Measurements from ENCODE around the gene CD200.
"Not testable (repeated sequence)": the region's sequence is repeated elsewhere in the genome, so short reads cannot be mapped to it uniquely, and the experiment has no call there.

CD200 gene

GRCh38 chr3:112376241-112376911 lies 43.4 kb downstream of the CD200 start:
- H2AFZ ChIP-seq (ENCODE audit: low read depth, low read length), result no peak overlapping the region
- H3K36me3 ChIP-seq (ENCODE audit: insufficient read depth, low read length), result no peaks in the 10 kb centered on the region
- no peaks in the 10 kb centered on the region for H3K27me3 ChIP-seq (ENCODE audit: insufficient read depth, low read length)
- H3K9me3 ChIP-seq (ENCODE audit: low read length), result no peaks in the 10 kb centered on the region
- no peaks in the 10 kb centered on the region for H3K4me1 ChIP-seq (ENCODE audit: insufficient read depth, low read length)
- no peak overlapping the region for H3K4me3 ChIP-seq (ENCODE audit: low read length)

- no peak overlapping the region for H3K4me3 ChIP-seq (ENCODE audit: low read length)
- no peaks in the 10 kb centered on the region for H3K27me3 ChIP-seq (ENCODE audit: insufficient read depth, low read length)
- H3K4me1 ChIP-seq (ENCODE audit: insufficient read depth, low read length), result no peaks in the 10 kb centered on the region
- H2AFZ ChIP-seq (ENCODE audit: low read depth, low read length), result no peak overlapping the region
- H3K36me3 ChIP-seq (ENCODE audit: insufficient read depth, low read length), result no peaks in the 10 kb centered on the region
- H3K9me3 ChIP-seq (ENCODE audit: low read length), result no peaks in the 10 kb centered on the region
Observed at GRCh38 chr3:112376992-112377391, 44.0 kb downstream of the CD200 start.

GRCh38 chr3:112377568-112378071 lies 44.7 kb downstream of the CD200 start:
- Histone ChIP-seq H3K36me3 (ENCODE audit: insufficient read depth, low read length) (no peaks in the 10 kb centered on the region), H3K27me3 (ENCODE audit: insufficient read depth, low read length) (no peaks in the 10 kb centered on the region), H2AFZ (ENCODE audit: low read depth, low read length) (no peak overlapping the region), H3K4me1 (ENCODE audit: insufficient read depth, low read length) (no peaks in the 10 kb centered on the region), H3K9me3 (ENCODE audit: low read length) (no peaks in the 10 kb centered on the region), H3K4me3 (ENCODE audit: low read length) (no peak overlapping the region)

GRCh38 chr3:112378347-112378746 lies 45.4 kb downstream of the CD200 start:
- H2AFZ ChIP-seq (ENCODE audit: low read depth, low read length); H3K36me3 ChIP-seq (ENCODE audit: insufficient read depth, low read length); H3K4me3 ChIP-seq (ENCODE audit: low read length); H3K27me3 ChIP-seq (ENCODE audit: insufficient read depth, low read length); H3K4me1 ChIP-seq (ENCODE audit: insufficient read depth, low read length); H3K9me3 ChIP-seq (ENCODE audit: low read length): not testable (repeated sequence)

GRCh38 chr3:112379020-112379690 lies 46.2 kb downstream of the CD200 start:
- no peak overlapping the region for H3K4me3 ChIP-seq (ENCODE audit: low read length)
- H3K36me3 ChIP-seq (ENCODE audit: insufficient read depth, low read length), result no peaks in the 10 kb centered on the region
- H3K27me3 ChIP-seq (ENCODE audit: insufficient read depth, low read length), result no peaks in the 10 kb centered on the region
- H3K9me3 ChIP-seq (ENCODE audit: low read length), result no peaks in the 10 kb centered on the region
- no peak overlapping the region for H2AFZ ChIP-seq (ENCODE audit: low read depth, low read length)
- no peaks in the 10 kb centered on the region for H3K4me1 ChIP-seq (ENCODE audit: insufficient read depth, low read length)

GRCh38 chr3:112381673-112382542 lies 49.0 kb downstream of the CD200 start:
- H3K27me3 ChIP-seq (ENCODE audit: insufficient read depth, low read length), result no peaks in the 10 kb centered on the region
- H3K4me1 ChIP-seq (ENCODE audit: insufficient read depth, low read length), result no peaks in the 10 kb centered on the region
- H2AFZ ChIP-seq (ENCODE audit: low read depth, low read length), result no peak overlapping the region
- H3K4me3 ChIP-seq (ENCODE audit: low read length), result no peak overlapping the region
- no peaks in the 10 kb centered on the region for H3K36me3 ChIP-seq (ENCODE audit: insufficient read depth, low read length)
- H3K9me3 ChIP-seq (ENCODE audit: low read length), result no peaks in the 10 kb centered on the region

GRCh38 chr3:112382543-112383160 lies 49.7 kb downstream of the CD200 start:
- no peak overlapping the region for H2AFZ ChIP-seq (ENCODE audit: low read depth, low read length)
- no peaks in the 10 kb centered on the region for H3K27me3 ChIP-seq (ENCODE audit: insufficient read depth, low read length)
- H3K9me3 ChIP-seq (ENCODE audit: low read length), result no peaks in the 10 kb centered on the region
- H3K4me1 ChIP-seq (ENCODE audit: insufficient read depth, low read length), result no peaks in the 10 kb centered on the region
- no peak overlapping the region for H3K4me3 ChIP-seq (ENCODE audit: low read length)
- no peaks in the 10 kb centered on the region for H3K36me3 ChIP-seq (ENCODE audit: insufficient read depth, low read length)

- no peaks in the 10 kb centered on the region for H3K4me1 ChIP-seq (ENCODE audit: insufficient read depth, low read length)
- no peaks in the 10 kb centered on the region for H3K9me3 ChIP-seq (ENCODE audit: low read length)
- H2AFZ ChIP-seq (ENCODE audit: low read depth, low read length), result no peak overlapping the region
- no peak overlapping the region for H3K4me3 ChIP-seq (ENCODE audit: low read length)
- no peaks in the 10 kb centered on the region for H3K27me3 ChIP-seq (ENCODE audit: insufficient read depth, low read length)
- H3K36me3 ChIP-seq (ENCODE audit: insufficient read depth, low read length), result no peaks in the 10 kb centered on the region
Observed at GRCh38 chr3:112384769-112385168, 51.8 kb downstream of the CD200 start.

GRCh38 chr3:112388972-112389371 lies 56.0 kb downstream of the CD200 start:
- no peaks in the 10 kb centered on the region for H3K36me3 ChIP-seq (ENCODE audit: insufficient read depth, low read length)
- no peaks in the 10 kb centered on the region for H3K9me3 ChIP-seq (ENCODE audit: low read length)
- H3K4me3 ChIP-seq (ENCODE audit: low read length), result no peak overlapping the region
- peaks cover 14% of the 10 kb centered on the region for H3K4me1 ChIP-seq (ENCODE audit: insufficient read depth, low read length)
- H2AFZ ChIP-seq (ENCODE audit: low read depth, low read length), result no peak overlapping the region
- no peaks in the 10 kb centered on the region for H3K27me3 ChIP-seq (ENCODE audit: insufficient read depth, low read length)

GRCh38 chr3:112389961-112390360 lies 57.0 kb downstream of the CD200 start:
- Histone ChIP-seq H3K27me3 (ENCODE audit: insufficient read depth, low read length) (no peaks in the 10 kb centered on the region), H2AFZ (ENCODE audit: low read depth, low read length) (no peak overlapping the region), H3K4me1 (ENCODE audit: insufficient read depth, low read length) (peaks cover 17% of the 10 kb centered on the region), H3K9me3 (ENCODE audit: low read length) (no peaks in the 10 kb centered on the region), H3K36me3 (ENCODE audit: insufficient read depth, low read length) (no peaks in the 10 kb centered on the region), H3K4me3 (ENCODE audit: low read length) (no peak overlapping the region)

- Histone ChIP-seq H3K4me3 (ENCODE audit: low read length) (no peak overlapping the region), H3K4me1 (ENCODE audit: insufficient read depth, low read length) (peaks cover 17% of the 10 kb centered on the region), H3K27me3 (ENCODE audit: insufficient read depth, low read length) (no peaks in the 10 kb centered on the region), H3K9me3 (ENCODE audit: low read length) (no peaks in the 10 kb centered on the region), H3K36me3 (ENCODE audit: insufficient read depth, low read length) (no peaks in the 10 kb centered on the region), H2AFZ (ENCODE audit: low read depth, low read length) (peak overlapping the region; percentile 84)
Observed at GRCh38 chr3:112390783-112391641, 58.1 kb downstream of the CD200 start.

- H3K27me3 ChIP-seq (ENCODE audit: insufficient read depth, low read length), result no peaks in the 10 kb centered on the region
- no peak overlapping the region for H3K4me3 ChIP-seq (ENCODE audit: low read length)
- H3K36me3 ChIP-seq (ENCODE audit: insufficient read depth, low read length), result no peaks in the 10 kb centered on the region
- H3K9me3 ChIP-seq (ENCODE audit: low read length), result no peaks in the 10 kb centered on the region
- peak overlapping the region; percentile 84 for H2AFZ ChIP-seq (ENCODE audit: low read depth, low read length)
- peaks cover 17% of the 10 kb centered on the region for H3K4me1 ChIP-seq (ENCODE audit: insufficient read depth, low read length)
Observed at GRCh38 chr3:112391648-112392047, 58.7 kb downstream of the CD200 start.
